GM21528 (cell line): ENCODE measurements around the gene PPARD.
"Not testable (repeated sequence)": the region's sequence is repeated elsewhere in the genome, so short reads cannot be mapped to it uniquely, and the experiment has no call there.

Source experiments
- ATAC-seq: cut with Tn5 transposase; IDR thresholded peaks from one replicate; pipeline ENCODE4 v1.9.1; 2021; ENCODE audit warnings: mild to moderate bottlenecking, moderate library complexity; ENCODE audit not compliant: unreplicated experiment, low FRiP score

PPARD gene

DNA sequence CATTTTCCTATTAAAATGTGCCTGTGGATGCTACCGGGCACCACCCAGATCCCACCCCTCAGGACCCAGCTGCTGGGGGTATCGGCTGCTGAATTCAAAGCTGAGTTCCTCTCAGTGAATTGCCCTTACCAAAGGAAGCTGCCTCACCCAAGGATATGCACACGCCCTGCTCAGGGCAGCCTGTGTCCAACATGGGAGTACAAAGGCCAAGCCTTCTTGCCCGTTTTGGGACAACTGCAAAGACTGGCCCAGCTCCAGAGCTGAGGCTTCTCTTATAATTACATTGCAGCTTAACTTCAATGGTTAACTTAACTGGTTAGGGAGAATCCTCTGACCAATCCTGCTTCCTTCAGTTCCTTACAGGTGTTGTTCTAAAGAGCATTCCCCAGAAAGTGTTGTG lies 89.9 kb downstream of the PPARD start:
- no peak for ATAC-seq

GRCh38 chr6:35432702-35433101 lies 90.3 kb downstream of the PPARD start:
- ATAC-seq = not testable (repeated sequence)

DNA sequence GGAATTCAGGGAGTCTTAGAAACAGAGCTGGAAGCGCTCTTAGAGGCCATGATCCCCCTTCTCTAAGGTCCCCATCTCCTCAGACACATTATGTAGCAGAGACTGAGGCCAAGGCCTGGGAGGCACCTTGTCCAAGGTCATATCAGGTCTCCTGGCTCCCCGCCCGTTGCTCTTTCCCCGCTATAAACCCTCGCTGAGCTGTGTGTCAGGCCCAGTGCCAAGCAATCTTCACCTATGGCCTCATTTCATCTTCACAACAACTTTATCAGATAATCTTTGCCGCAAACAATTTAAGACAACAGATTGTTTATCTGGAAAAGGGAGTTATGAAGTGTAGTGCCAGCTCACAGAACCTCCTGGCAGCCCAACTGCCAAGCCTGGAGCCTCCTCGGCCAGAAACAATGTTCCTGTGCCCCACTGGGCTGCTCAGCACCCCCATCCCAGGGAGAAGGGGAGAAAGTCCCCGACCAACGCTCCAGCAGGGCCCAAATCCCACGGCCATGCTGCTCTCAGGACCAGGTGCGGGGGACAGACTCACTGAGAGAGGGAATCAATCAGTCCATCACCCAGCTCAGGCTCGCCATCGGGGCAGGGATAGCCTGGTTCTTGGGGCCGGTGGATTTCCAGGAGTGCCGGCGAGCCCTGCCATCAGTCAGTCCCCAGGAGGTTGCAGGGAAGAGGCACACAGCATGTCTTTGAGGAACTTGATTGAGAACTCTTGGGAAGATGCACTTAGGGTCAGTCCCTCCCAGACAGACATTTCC lies 92.9 kb downstream of the PPARD start:
- ATAC-seq = no peak

DNA sequence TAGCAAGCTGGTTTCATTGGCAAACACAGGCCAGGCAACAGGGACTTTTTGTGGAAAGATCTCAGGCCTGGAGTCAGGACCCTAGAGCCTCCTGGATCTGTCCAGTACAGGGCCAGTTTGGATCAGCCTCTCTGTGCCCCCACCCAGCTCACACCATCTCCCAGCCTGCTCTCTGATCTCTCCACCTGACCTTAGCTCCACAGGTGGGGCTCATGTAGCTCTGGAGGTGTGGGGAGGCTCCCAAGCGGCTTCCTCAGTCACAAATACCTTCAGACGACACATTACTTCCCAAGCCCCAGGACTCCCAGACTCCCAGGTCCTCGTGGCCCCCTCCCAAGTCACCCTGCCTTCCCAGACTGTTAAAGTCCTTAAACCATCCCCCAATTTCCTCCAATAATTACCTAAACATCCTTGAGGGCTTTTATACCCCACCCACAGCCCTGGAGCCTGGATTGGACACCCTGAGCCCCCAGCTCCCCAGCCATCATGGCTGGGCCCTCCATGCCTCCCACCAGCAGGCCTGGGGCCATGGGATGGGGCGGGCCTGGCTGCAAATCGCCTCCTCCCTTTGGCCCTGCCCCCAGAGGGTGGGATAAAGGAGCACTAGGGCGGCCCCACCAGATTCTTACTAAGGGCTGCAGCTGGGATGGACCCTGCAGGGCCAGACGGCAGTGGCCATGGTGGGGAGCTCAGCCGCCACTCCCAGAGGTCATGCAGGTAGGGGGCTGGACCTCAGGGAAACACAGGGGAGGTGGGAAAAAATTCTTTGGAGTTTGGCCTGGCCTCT lies 93.9 kb downstream of the PPARD start:
- no peak for ATAC-seq

DNA sequence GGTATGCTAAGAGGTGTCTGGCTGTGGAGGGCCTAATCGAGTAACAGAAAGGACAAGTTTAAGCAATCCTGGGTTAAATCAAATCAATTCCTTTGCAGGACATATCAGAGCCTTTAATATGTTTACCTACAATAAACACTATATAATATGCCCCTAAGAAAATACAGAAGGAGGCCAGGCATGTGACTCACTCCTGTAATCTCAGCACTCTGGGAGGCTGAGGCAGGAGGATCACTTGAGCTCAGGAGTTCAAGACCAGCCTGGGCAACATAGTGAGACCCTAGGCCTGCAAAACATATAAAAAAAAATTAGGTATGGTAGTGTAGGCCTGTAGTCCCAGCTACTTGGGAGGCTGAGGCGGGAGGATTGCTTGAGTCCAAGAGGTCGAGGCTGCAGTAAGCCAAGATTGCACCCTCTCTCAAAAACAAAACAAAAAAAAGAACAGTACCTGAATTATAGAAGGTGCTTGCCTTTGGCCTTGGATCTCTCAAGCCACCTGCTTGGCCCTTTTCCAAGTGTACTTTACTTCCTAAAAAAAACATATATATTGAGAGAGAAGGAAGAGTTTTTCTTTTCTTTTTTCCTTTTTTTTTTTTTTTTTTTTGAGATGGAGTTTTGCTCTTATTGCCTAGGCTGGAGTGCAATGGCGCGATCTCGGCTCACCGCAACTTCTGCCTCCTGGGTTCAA lies 96.2 kb downstream of the PPARD start:
- not testable (repeated sequence) for ATAC-seq

- no peak for ATAC-seq
Observed at GRCh38 chr6:35439308-35439707, 97.0 kb downstream of the PPARD start.

DNA sequence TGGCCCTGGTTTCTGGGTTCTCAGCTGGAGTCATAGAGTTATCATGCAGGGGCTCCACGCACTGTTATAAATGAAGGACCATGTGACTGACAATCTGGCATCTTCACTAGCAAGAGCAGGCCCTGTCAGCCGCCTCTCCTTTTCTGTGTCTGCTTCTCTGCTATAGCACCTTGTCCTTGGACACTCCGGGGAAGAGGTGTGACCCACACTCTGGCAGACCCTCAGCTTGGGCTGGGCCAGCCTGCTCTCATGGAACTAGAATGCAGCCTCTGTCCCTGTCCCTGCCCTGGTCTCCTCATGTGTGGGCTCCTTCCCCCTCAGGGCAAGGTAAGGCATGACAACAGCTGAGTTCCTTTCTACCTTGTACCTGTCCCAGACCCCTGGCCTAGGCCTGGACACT lies 98.8 kb downstream of the PPARD start:
- no peak for ATAC-seq

DNA sequence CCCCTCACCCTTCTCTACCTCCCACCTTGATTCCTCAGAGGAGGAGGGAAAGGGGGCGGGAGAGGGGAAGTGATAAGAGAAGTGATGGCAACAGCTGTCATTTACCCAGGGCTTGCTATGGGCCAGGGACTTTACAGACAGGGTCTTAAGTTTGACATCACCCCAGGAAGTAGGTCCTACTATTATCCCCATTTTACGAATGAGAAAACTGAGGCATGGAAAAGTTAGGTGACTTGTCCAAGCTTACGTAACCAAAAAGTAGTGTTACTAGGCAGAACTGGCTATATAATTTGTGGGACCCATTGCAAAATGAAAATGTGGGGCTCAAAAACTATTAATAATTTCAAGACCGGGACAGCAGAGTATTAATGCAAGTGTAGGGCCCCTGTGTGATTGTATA lies 99.3 kb downstream of the PPARD start:
- no peak for ATAC-seq

DNA sequence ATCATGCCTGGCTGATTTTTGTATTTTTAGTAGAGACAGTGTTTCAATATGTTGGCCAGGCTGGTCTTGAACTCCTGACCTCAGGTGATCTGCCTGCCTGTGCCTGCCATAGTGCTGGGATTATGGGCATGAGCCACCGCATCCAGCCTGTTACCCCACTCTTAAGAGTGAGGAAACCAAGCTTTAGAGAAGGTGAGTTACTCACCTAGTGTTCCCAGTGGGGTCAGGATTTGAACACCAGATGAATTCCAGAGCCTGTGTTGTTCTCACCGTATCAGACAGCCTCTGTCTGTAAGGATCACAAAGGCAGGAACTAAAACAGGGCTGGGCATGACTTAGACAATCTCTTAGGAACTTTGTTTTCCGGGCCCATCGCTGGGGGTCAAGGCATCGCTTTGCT lies 100.3 kb downstream of the PPARD start:
- ATAC-seq = no peak

GRCh38 chr6:35443341-35444030 lies 101.1 kb downstream of the PPARD start:
- no peak for ATAC-seq

DNA sequence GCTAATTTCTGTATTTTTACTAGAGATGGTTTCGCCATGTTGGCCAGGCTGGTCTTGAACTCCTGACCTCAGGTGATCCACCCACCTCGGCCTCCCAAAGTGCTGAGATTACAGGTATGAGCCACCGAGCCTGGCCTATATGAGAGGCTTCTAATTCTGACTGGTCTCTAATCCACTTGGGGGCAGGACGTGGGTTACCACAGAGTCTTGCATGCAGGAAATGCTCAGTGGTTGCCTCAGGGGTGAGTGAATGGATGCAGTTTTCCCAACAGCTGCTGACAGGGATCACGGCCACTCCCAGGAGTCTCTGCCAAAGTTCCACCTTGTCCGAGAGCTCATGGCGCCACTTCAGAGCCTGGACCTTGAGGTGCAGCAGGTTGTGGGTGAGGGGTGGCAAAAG lies 103.3 kb downstream of the PPARD start:
- ATAC-seq = no peak

- no peak for ATAC-seq
Observed at GRCh38 chr6:35448191-35448590, 105.8 kb downstream of the PPARD start.

- no peak for ATAC-seq
Observed at GRCh38 chr6:35449287-35449881, 107.0 kb downstream of the PPARD start.

GRCh38 chr6:35451354-35452182 lies 109.2 kb downstream of the PPARD start:
- ATAC-seq = no peak

DNA sequence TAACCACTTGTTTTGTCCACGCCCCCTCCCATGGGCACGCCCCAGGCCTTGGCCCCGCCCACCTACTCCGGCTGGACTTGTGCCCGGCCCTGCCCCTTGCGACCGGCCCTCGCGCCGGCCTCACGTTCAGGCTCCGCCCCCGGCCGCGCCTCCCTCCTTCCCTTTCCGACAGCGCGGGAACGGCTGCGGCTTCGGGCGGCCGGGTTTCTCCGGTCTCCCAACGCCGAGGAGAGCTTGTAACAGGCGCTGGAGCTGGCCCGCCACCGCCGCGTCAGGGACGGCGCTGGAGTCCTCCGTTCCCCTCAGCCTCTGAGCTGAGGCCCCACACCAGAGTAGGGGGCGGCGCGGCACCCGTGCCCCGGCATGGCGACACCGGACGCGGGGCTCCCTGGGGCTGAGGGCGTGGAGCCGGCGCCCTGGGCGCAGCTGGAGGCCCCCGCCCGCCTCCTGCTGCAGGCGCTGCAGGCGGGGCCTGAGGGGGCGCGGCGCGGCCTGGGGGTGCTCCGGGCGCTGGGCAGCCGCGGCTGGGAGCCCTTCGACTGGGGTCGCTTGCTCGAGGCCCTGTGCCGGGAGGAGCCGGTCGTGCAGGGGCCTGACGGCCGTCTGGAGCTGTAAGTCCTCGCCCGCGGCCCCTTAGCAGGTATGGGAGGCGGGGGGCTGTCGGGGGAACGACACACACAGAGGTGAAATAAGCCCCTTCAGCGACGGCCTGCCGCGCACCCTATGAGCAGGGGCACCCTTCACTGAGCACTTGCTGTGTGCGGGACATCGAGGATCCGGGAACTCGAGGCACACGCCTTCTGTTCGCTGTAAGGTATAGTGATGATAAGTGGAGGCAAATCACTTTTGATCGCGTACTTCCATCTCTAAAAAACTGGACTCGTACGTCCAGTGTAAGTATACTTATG lies 110.1 kb downstream of the PPARD start, which contains the start of gene FANCE:
TSS of gene FANCE (plus strand) at position 156 of the 908 bp plus-strand sequence. CDS start at position 364, 208 bp downstream.
- ATAC-seq = peak; percentile 93

DNA sequence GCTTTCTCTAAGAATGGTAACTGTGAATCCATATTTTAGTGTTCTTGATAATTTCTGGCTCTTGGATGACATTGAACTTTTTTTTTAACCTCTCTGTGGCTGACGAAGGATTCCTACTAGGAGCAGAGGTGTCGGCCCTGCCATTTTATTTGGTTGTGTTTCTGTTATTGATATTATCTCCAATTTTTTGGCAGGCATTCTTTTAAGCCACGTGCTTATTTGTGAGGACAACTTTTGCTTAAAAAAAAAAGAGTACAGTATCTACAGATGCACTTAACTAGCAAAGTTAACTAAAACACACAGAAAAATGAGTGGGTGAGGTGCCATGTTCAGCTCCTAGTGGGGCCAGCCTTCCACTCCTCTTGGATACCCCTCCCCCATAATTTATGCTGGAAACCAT lies 110.9 kb downstream of the PPARD start:
- ATAC-seq = no peak

GRCh38 chr6:35454391-35455110 lies 112.2 kb downstream of the PPARD start:
- ATAC-seq = no peak

DNA sequence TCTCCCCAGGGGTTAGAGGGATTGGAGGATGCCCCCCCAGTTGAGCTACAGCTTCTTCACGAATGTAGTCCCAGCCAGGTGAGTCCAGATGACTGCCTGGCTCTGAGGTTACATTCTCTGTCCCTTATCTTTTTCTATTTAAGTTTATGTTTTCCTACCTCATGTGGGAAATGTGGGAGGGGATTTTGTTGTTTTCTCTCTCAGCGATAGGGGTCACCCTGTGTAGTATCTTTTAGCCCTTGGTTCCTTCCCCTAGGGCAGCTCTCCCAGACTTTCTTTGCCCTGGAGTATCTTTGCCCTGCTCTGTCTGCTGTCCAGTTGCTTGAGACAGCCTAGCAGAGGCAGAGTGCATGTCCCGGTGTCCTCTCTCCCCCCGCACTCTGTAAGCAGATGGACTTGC lies 115.5 kb downstream of the PPARD start:
- no peak for ATAC-seq
